HEK293 (cell line): ENCODE measurements around the gene RBM27.

Source experiments
- CTCF ChIA-PET: fragments of 350-600 bp; formaldehyde crosslinking; extraction: SDS; loops from one replicate; lab custom pipeline; 2021; ENCODE audit warnings: antibody characterized with exemption; lab: Yijun Ruan, JAX
- POLR2A ChIA-PET: fragments of 300-600 bp; formaldehyde crosslinking; extraction: SDS; loops from one replicate; lab custom pipeline; 2020; ENCODE audit warnings: antibody characterized with exemption, inconsistent platforms; lab: Yijun Ruan, JAX
- H3K27ac ChIP-seq: fragments of 200-500 bp; sonication (Bioruptor generic); 2 replicates; pipeline ENCODE4 v1.5.1; 2014; ENCODE audit warnings: low read depth, low read length, control low read depth, inconsistent platforms; ENCODE audit errors: extremely low read depth
- H3K36me3 ChIP-seq, 2 experiments: fragments of 200-500 bp in 1 of 2; sonication (Bioruptor generic) in 1 of 2; 1 replicate in 1 of 2; 2 replicates in 1 of 2; pipeline ENCODE4 v1.5.1; 2014 to 2017; ENCODE audit warnings: inconsistent platforms in 2 of 2, low read length in 2 of 2; ENCODE audit not compliant: control insufficient read depth in 2 of 2, insufficient read depth in 1 of 2
- H3K4me1 ChIP-seq: fragments of 200-500 bp; sonication (Bioruptor generic); 2 replicates; pipeline ENCODE4 v1.5.1; 2014; ENCODE audit warnings: mild to moderate bottlenecking, low read length, inconsistent platforms; ENCODE audit not compliant: control insufficient read depth, insufficient read depth
- H3K4me3 ChIP-seq: 2 replicates; pipeline ENCODE4 v1.5.1; 2011; ENCODE audit warnings: low read depth, mild to moderate bottlenecking, control low read depth, low read length, moderate library complexity
- H3K9me3 ChIP-seq: fragments of 200-500 bp; sonication (Bioruptor generic); 2 replicates; pipeline ENCODE4 v1.5.1; 2014; ENCODE audit warnings: low read depth, low read length, inconsistent platforms; ENCODE audit not compliant: control insufficient read depth, insufficient read depth
- GLIS2 ChIP-seq: fragments of 450-650 bp; formaldehyde crosslinking; IDR thresholded peaks from 2 replicates; pipeline ENCODE4 v1.5.1; 2016; ENCODE audit warnings: missing biosample characterization, missing genetic modification characterization
- KLF7 ChIP-seq: fragments of 450-650 bp; formaldehyde crosslinking; IDR thresholded peaks from 2 replicates; pipeline ENCODE4 v1.5.1; 2016; ENCODE audit warnings: missing biosample characterization, missing genetic modification characterization, borderline replicate concordance
- PBX3 ChIP-seq: sonication (generic); formaldehyde crosslinking; IDR thresholded peaks from 2 replicates; pipeline ENCODE4 v1.8.1; 2022; ENCODE audit warnings: mild to moderate bottlenecking, moderate library complexity, missing genetic modification reagents
- REPIN1 ChIP-seq: fragments of 450-650 bp; formaldehyde crosslinking; IDR thresholded peaks from 2 replicates; pipeline ENCODE4 v1.5.1; 2017; ENCODE audit warnings: missing biosample characterization, missing genetic modification characterization, low read depth
- REST ChIP-seq: fragments of 450-650 bp; formaldehyde crosslinking; IDR thresholded peaks from 2 replicates; pipeline ENCODE4 v1.5.1; 2016; ENCODE audit warnings: missing biosample characterization, missing genetic modification characterization
- SALL2 ChIP-seq: fragments of 450-650 bp; formaldehyde crosslinking; IDR thresholded peaks from 2 replicates; pipeline ENCODE4 v1.5.0; 2017; ENCODE audit warnings: missing biosample characterization, mild to moderate bottlenecking, missing genetic modification characterization, borderline replicate concordance
- SP2 ChIP-seq: fragments of 450-650 bp; formaldehyde crosslinking; IDR thresholded peaks from 2 replicates; pipeline ENCODE4 v1.5.1; 2016; ENCODE audit warnings: missing biosample characterization, missing genetic modification characterization
- ZBTB21 ChIP-seq: fragments of 450-650 bp; formaldehyde crosslinking; IDR thresholded peaks from 2 replicates; pipeline ENCODE4 v1.5.1; 2017; ENCODE audit warnings: missing biosample characterization, missing genetic modification characterization
- ZBTB6 ChIP-seq: fragments of 450-650 bp; formaldehyde crosslinking; IDR thresholded peaks from 2 replicates; pipeline ENCODE4 v1.5.1; 2017; ENCODE audit warnings: missing biosample characterization, missing genetic modification characterization
- ZEB2 ChIP-seq: fragments of 450-650 bp; formaldehyde crosslinking; IDR thresholded peaks from 2 replicates; pipeline ENCODE4 v1.5.1; 2016; ENCODE audit warnings: missing biosample characterization, missing genetic modification characterization
- ZNF10 ChIP-seq: fragments of 450-650 bp; formaldehyde crosslinking; IDR thresholded peaks from 2 replicates; pipeline ENCODE4 v1.5.1; 2017; ENCODE audit warnings: missing biosample characterization, missing genetic modification characterization
- ZNF155 ChIP-seq: fragments of 450-650 bp; formaldehyde crosslinking; IDR thresholded peaks from 2 replicates; pipeline ENCODE4 v1.5.1; 2016; ENCODE audit warnings: missing biosample characterization, missing genetic modification characterization
- ZNF169 ChIP-seq: fragments of 450-650 bp; formaldehyde crosslinking; IDR thresholded peaks from 2 replicates; pipeline ENCODE4 v1.5.1; 2016; ENCODE audit warnings: missing biosample characterization, missing genetic modification characterization
- ZNF23 ChIP-seq: fragments of 450-650 bp; formaldehyde crosslinking; IDR thresholded peaks from 2 replicates; pipeline ENCODE4 v1.5.1; 2016; ENCODE audit warnings: missing biosample characterization, missing genetic modification characterization, borderline replicate concordance
- ZNF449 ChIP-seq: fragments of 450-650 bp; formaldehyde crosslinking; IDR thresholded peaks from 2 replicates; pipeline ENCODE4 v1.5.1; 2017; ENCODE audit warnings: missing biosample characterization, mild to moderate bottlenecking, missing genetic modification characterization, moderate library complexity
- ZNF571 ChIP-seq: fragments of 450-650 bp; formaldehyde crosslinking; IDR thresholded peaks from 2 replicates; pipeline ENCODE4 v1.5.0; 2017; ENCODE audit warnings: missing biosample characterization, missing genetic modification characterization
- ZNF610 ChIP-seq: fragments of 450-650 bp; formaldehyde crosslinking; IDR thresholded peaks from 2 replicates; pipeline ENCODE4 v1.5.1; 2016; ENCODE audit warnings: missing biosample characterization, missing genetic modification characterization, borderline replicate concordance
- ZNF660 ChIP-seq: fragments of 450-650 bp; IDR thresholded peaks from 2 replicates; pipeline ENCODE4 v1.5.1; 2018; ENCODE audit warnings: missing biosample characterization, mild to moderate bottlenecking, missing genetic modification characterization
- ZNF664 ChIP-seq: fragments of 450-650 bp; formaldehyde crosslinking; IDR thresholded peaks from 2 replicates; pipeline ENCODE4 v1.5.1; 2016; ENCODE audit warnings: missing biosample characterization, missing genetic modification characterization
- ZNF670 ChIP-seq: fragments of 450-650 bp; formaldehyde crosslinking; IDR thresholded peaks from 2 replicates; pipeline ENCODE4 v1.5.1; 2016; ENCODE audit warnings: missing biosample characterization, missing genetic modification characterization, low read depth
- TF ChIP-seq, protein P1 (sequence below): fragments of 450-650 bp; formaldehyde crosslinking; IDR thresholded peaks from 2 replicates; pipeline ENCODE4 v1.5.1; 2016; ENCODE audit warnings: missing biosample characterization, missing genetic modification characterization

The RBM27 gene

DNA sequence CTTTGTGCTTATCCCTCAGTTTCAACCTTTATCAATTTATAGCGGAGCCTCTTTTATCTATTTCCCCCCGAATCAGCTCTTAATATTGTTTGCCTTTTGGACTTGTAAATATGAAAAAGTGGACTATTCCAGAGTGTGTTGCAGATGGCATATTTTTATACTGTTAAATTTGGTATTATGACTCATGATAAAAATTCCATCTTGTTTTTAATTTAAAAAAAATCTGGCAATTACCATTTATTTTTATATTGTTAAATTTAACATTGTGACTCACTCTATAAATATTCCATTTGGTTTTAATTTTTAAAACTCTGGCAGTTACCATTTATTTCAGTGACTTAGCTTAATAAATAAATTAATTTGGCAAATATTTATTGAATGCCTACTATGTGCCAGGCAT lies 37.5 kb downstream of the RBM27 start (continued):
- TF ChIP-seq SALL2 (tag by site-specific recombination): no peak
- no peak for TF ChIP-seq REPIN1 (tag by site-specific recombination)
- no peak for TF ChIP-seq GLIS2
- no peak for TF ChIP-seq ZNF670 (tag by site-specific recombination)

- Histone ChIP-seq H3K9me3 (no peaks in the 10 kb centered on the region), H3K36me3 (peaks cover 31 to 42% of the 10 kb centered on the region in 2 experiments), H3K4me3 (no peak overlapping the region), H3K4me1 (no peaks in the 10 kb centered on the region), H3K27ac (no peak overlapping the region)
- ChIA-PET CTCF (no interaction called here), POLR2A (no interaction called here)
- TF ChIP-seq PBX3 (CRISPR knock-in tag): no peak
- TF ChIP-seq ZBTB21 (tag by site-specific recombination): no peak
- TF ChIP-seq ZNF610 (tag by site-specific recombination): no peak
- TF ChIP-seq ZNF571 (tag by site-specific recombination): no peak
- TF ChIP-seq ZNF155 (tag by site-specific recombination): no peak
- no peak for TF ChIP-seq KLF7
- no peak for TF ChIP-seq ZBTB6
- no peak for TF ChIP-seq ZNF449 (tag by site-specific recombination)
- TF ChIP-seq ZNF23: no peak
- no peak for TF ChIP-seq SP2 (tag by site-specific recombination)
- no peak for TF ChIP-seq REST (tag by site-specific recombination)
- TF ChIP-seq ZEB2 (tag by site-specific recombination): no peak
- TF ChIP-seq, protein P1, sequence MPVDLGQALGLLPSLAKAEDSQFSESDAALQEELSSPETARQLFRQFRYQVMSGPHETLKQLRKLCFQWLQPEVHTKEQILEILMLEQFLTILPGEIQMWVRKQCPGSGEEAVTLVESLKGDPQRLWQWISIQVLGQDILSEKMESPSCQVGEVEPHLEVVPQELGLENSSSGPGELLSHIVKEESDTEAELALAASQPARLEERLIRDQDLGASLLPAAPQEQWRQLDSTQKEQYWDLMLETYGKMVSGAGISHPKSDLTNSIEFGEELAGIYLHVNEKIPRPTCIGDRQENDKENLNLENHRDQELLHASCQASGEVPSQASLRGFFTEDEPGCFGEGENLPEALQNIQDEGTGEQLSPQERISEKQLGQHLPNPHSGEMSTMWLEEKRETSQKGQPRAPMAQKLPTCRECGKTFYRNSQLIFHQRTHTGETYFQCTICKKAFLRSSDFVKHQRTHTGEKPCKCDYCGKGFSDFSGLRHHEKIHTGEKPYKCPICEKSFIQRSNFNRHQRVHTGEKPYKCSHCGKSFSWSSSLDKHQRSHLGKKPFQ (tag by site-specific recombination): no peak
- no peak for TF ChIP-seq ZNF169 (tag by site-specific recombination)
- no peak for TF ChIP-seq ZNF10 (tag by site-specific recombination)
- TF ChIP-seq ZNF660 (tag by site-specific recombination): no peak
- no peak for TF ChIP-seq ZNF664 (tag by site-specific recombination)
These were observed 39.8 kb downstream of the RBM27 start for GRCh38 chr5:146243247-146243646.
